ENCODE results near the gene CD300C. TPM values are rescaled to one million over a fixed set of nuclear protein-coding genes. Genes with fewer than 3 reads are reported as not detected.

Gene CD300C
- total and polyA plus RNA-seq, 2 donors (not counting 1 experiment from before 2014, with no cell fraction given), result not detected

GRCh38 chr17:74543406-74543805, 2.5 kb downstream of the CD300C start:
- H3K4me3 ChIP-seq (replicated peaks in 1 of 4; ENCODE audit: control extremely low read depth in 1 of 4, insufficient read depth in 1 of 4, low read depth in 3 of 4, low read length in 4 of 4), result no peak overlapping the region
- no peak overlapping the region for H2AFZ ChIP-seq (ENCODE audit: low read length)
- no peaks in the 10 kb centered on the region for H3K9me3 ChIP-seq (ENCODE audit: control insufficient read depth, insufficient read depth, low read depth, low read length)
- no peaks in the 10 kb centered on the region for H4K20me1 ChIP-seq (ENCODE audit: control insufficient read depth, extremely low read depth, insufficient read depth, low read length)
- no peak for TF ChIP-seq EZH2 (IDR thresholded peaks at IDR 0.05; ENCODE audit: low read length, missing control alignments)
- TF ChIP-seq CTCF (conservative IDR thresholded peaks at IDR 0.05 in 1 of 2, IDR thresholded peaks at IDR 0.05 in 1 of 2; ENCODE audit: low read depth in 1 of 2, low read length in 2 of 2), result no peak
- no peak overlapping the region for H3K9ac ChIP-seq (ENCODE audit: insufficient read depth, low read length)
- DNase-seq (ENCODE audit: low read depth in 2 of 2), result no peak
- no peaks in the 10 kb centered on the region for H3K36me3 ChIP-seq (ENCODE audit: control insufficient read depth, insufficient read depth, low read length)
- no peaks in the 10 kb centered on the region for H3K4me1 ChIP-seq (ENCODE audit: control insufficient read depth, extremely low read depth, insufficient read depth, low read length)
- no peak overlapping the region for H3K27ac ChIP-seq (ENCODE audit: insufficient read depth, low read length)
- no peaks in the 10 kb centered on the region for H3K27me3 ChIP-seq (ENCODE audit: control insufficient read depth, insufficient read depth, low read length)
- H3K79me2 ChIP-seq (ENCODE audit: control insufficient read depth, insufficient read depth, low read length), result no peaks in the 10 kb centered on the region
- H3K4me2 ChIP-seq (ENCODE audit: extremely low read depth, insufficient read depth, low read length), result no peak overlapping the region

- Histone ChIP-seq H3K4me2 (ENCODE audit: extremely low read depth, insufficient read depth, low read length) (no peak overlapping the region), H3K27ac (ENCODE audit: insufficient read depth, low read length) (no peak overlapping the region), H3K4me3 (replicated peaks in 1 of 4; ENCODE audit: control extremely low read depth in 1 of 4, insufficient read depth in 1 of 4, low read depth in 3 of 4, low read length in 4 of 4) (no peak overlapping the region), H4K20me1 (ENCODE audit: control insufficient read depth, extremely low read depth, insufficient read depth, low read length) (no peaks in the 10 kb centered on the region), H2AFZ (ENCODE audit: low read length) (no peak overlapping the region), H3K9me3 (ENCODE audit: control insufficient read depth, insufficient read depth, low read depth, low read length) (no peaks in the 10 kb centered on the region), H3K9ac (ENCODE audit: insufficient read depth, low read length) (no peak overlapping the region), H3K79me2 (ENCODE audit: control insufficient read depth, insufficient read depth, low read length) (no peaks in the 10 kb centered on the region), H3K36me3 (ENCODE audit: control insufficient read depth, insufficient read depth, low read length) (no peaks in the 10 kb centered on the region), H3K27me3 (ENCODE audit: control insufficient read depth, insufficient read depth, low read length) (no peaks in the 10 kb centered on the region), H3K4me1 (ENCODE audit: control insufficient read depth, extremely low read depth, insufficient read depth, low read length) (no peaks in the 10 kb centered on the region)
- no peak for DNase-seq (ENCODE audit: low read depth in 2 of 2)
- TF ChIP-seq EZH2 (IDR thresholded peaks at IDR 0.05; ENCODE audit: low read length, missing control alignments) (no peak), CTCF (conservative IDR thresholded peaks at IDR 0.05 in 1 of 2, IDR thresholded peaks at IDR 0.05 in 1 of 2; ENCODE audit: low read depth in 1 of 2, low read length in 2 of 2) (no peak)
These were observed 3.1 kb downstream of the CD300C start for GRCh38 chr17:74542727-74543383.

GRCh38 chr17:74542166-74542565, 3.7 kb downstream of the CD300C start:
- H3K36me3 ChIP-seq (ENCODE audit: control insufficient read depth, insufficient read depth, low read length), result no peaks in the 10 kb centered on the region
- H3K27ac ChIP-seq (ENCODE audit: insufficient read depth, low read length), result no peak overlapping the region
- H3K79me2 ChIP-seq (ENCODE audit: control insufficient read depth, insufficient read depth, low read length), result no peaks in the 10 kb centered on the region
- DNase-seq (ENCODE audit: low read depth in 2 of 2), result no peak
- no peak overlapping the region for H3K4me3 ChIP-seq (replicated peaks in 1 of 4; ENCODE audit: control extremely low read depth in 1 of 4, insufficient read depth in 1 of 4, low read depth in 3 of 4, low read length in 4 of 4)
- no peak overlapping the region for H3K9ac ChIP-seq (ENCODE audit: insufficient read depth, low read length)
- H3K4me1 ChIP-seq (ENCODE audit: control insufficient read depth, extremely low read depth, insufficient read depth, low read length), result no peaks in the 10 kb centered on the region
- H3K27me3 ChIP-seq (ENCODE audit: control insufficient read depth, insufficient read depth, low read length), result no peaks in the 10 kb centered on the region
- no peaks in the 10 kb centered on the region for H3K9me3 ChIP-seq (ENCODE audit: control insufficient read depth, insufficient read depth, low read depth, low read length)
- no peak for TF ChIP-seq EZH2 (IDR thresholded peaks at IDR 0.05; ENCODE audit: low read length, missing control alignments)
- TF ChIP-seq CTCF (conservative IDR thresholded peaks at IDR 0.05 in 1 of 2, IDR thresholded peaks at IDR 0.05 in 1 of 2; ENCODE audit: low read depth in 1 of 2, low read length in 2 of 2), result no peak
- H4K20me1 ChIP-seq (ENCODE audit: control insufficient read depth, extremely low read depth, insufficient read depth, low read length), result no peaks in the 10 kb centered on the region
- no peak overlapping the region for H3K4me2 ChIP-seq (ENCODE audit: extremely low read depth, insufficient read depth, low read length)
- no peak overlapping the region for H2AFZ ChIP-seq (ENCODE audit: low read length)
